GM23338 (cell line): ENCODE data around the gene CDKAL1. TPM values are rescaled to one million over a fixed set of nuclear protein-coding genes. Genes with fewer than 3 reads are reported as not detected.

Source experiments
- ATAC-seq: fragments of 200-7000 bp; cut with Tn5 transposase; 3 replicates; pipeline ENCODE4 v1.9.1; 2020
- DNase-seq: peaks from one replicate; pipeline ENCODE4 v3.0.0-alpha.2; 2015; ENCODE audit warnings: low spot score
- H2AFZ ChIP-seq: fragments of 200-600 bp; sonication (generic); 2 replicates; pipeline ENCODE4 v1.8.0; 2016; ENCODE audit warnings: antibody characterized with exemption, mild to moderate bottlenecking, moderate library complexity
- H3F3A ChIP-seq: fragments of 200-600 bp; sonication (generic); replicated peaks from 2 replicates; pipeline ENCODE4 v1.8.0; 2017; ENCODE audit warnings: antibody characterized with exemption, mixed run types, low read depth
- H3K27ac ChIP-seq: fragments of 200-600 bp; sonication (generic); 2 replicates; pipeline ENCODE4 v1.6.1; 2016; ENCODE audit warnings: low read depth
- H3K27me3 ChIP-seq: fragments of 200-600 bp; sonication (generic); 2 replicates; pipeline ENCODE4 v1.8.0; 2016; ENCODE audit warnings: mild to moderate bottlenecking, mixed run types, moderate library complexity; ENCODE audit not compliant: insufficient read depth
- H3K36me3 ChIP-seq: fragments of 200-600 bp; sonication (generic); 2 replicates; pipeline ENCODE4 v1.8.0; 2016; ENCODE audit warnings: mild to moderate bottlenecking; ENCODE audit not compliant: insufficient read depth
- H3K4me1 ChIP-seq: fragments of 200-600 bp; sonication (generic); 2 replicates; pipeline ENCODE4 v1.8.0; 2016; ENCODE audit warnings: mild to moderate bottlenecking, moderate library complexity; ENCODE audit not compliant: insufficient read depth
- H3K4me2 ChIP-seq: fragments of 200-600 bp; sonication (generic); 2 replicates; pipeline ENCODE4 v1.7.1; 2017; ENCODE audit warnings: mixed run types
- H3K4me3 ChIP-seq: fragments of 200-600 bp; sonication (generic); 2 replicates; pipeline ENCODE4 v1.6.1; 2016; ENCODE audit warnings: mixed run types
- H3K79me2 ChIP-seq: fragments of 200-600 bp; sonication (generic); replicated peaks from 2 replicates; pipeline ENCODE4 v1.8.0; 2017; ENCODE audit warnings: mild to moderate bottlenecking; ENCODE audit not compliant: insufficient read depth
- H3K9me2 ChIP-seq: fragments of 200-600 bp; sonication (generic); 2 replicates; pipeline ENCODE4 v1.8.0; 2017; ENCODE audit not compliant: insufficient read depth
- H4K20me1 ChIP-seq: fragments of 200-600 bp; sonication (generic); replicated peaks from 2 replicates; pipeline ENCODE4 v1.8.0; 2017; ENCODE audit warnings: mild to moderate bottlenecking; ENCODE audit not compliant: insufficient read depth
- H3K27ac Mint-ChIP-seq: 2 replicates; pipeline ENCODE4 v1.8.0; 2020; ENCODE audit warnings: inconsistent platforms, mild to moderate bottlenecking, moderate library complexity, mixed read lengths
- H3K27me3 Mint-ChIP-seq: 3 replicates; pipeline ENCODE4 v1.8.0; 2022; ENCODE audit warnings: low read depth, mild to moderate bottlenecking, moderate library complexity, mixed read lengths, inconsistent platforms; ENCODE audit not compliant: insufficient read depth, poor library complexity
- H3K36me3 Mint-ChIP-seq: 3 replicates; pipeline ENCODE4 v1.8.0; 2021; ENCODE audit warnings: low read depth, mild to moderate bottlenecking, inconsistent platforms, moderate library complexity, mixed read lengths
- H3K4me1 Mint-ChIP-seq: 3 replicates; pipeline ENCODE4 v1.8.0; 2020; ENCODE audit warnings: mild to moderate bottlenecking, inconsistent platforms, mixed read lengths
- H3K4me3 Mint-ChIP-seq: 3 replicates; pipeline ENCODE4 v1.8.0; 2021; ENCODE audit warnings: moderate library complexity, mild to moderate bottlenecking, inconsistent platforms, mixed read lengths
- H3K9me3 Mint-ChIP-seq: 3 replicates; pipeline ENCODE4 v1.8.0; 2020; ENCODE audit warnings: moderate library complexity, mild to moderate bottlenecking, inconsistent platforms, mixed read lengths
- CREB1 ChIP-seq: fragments of 250-450 bp; sonication (Bioruptor Pico); IDR thresholded peaks from 2 replicates; pipeline ENCODE4 v1.5.0; 2020; ENCODE audit warnings: low read depth, mild to moderate bottlenecking, moderate library complexity
- CTCF ChIP-seq, 2 experiments: fragments of 200-600 bp in 1 of 2; sonication (generic) in 1 of 2; conservative IDR thresholded peaks; 2 replicates each; pipeline versions ENCODE4 v1.5.1 to v1.6.1; 2016 to 2017; ENCODE audit warnings: antibody characterized with exemption in 2 of 2, low read depth in 2 of 2, mild to moderate bottlenecking in 2 of 2, moderate library complexity in 1 of 2
- ETS1 ChIP-seq: IDR thresholded peaks from 2 replicates; pipeline ENCODE4 v1.6.1; 2016; ENCODE audit warnings: antibody characterized with exemption
- EZH2 ChIP-seq: fragments of 200-600 bp; sonication (generic); IDR thresholded peaks from one replicate; pipeline ENCODE4 v1.8.0; 2017; ENCODE audit warnings: antibody characterized with exemption, mild to moderate bottlenecking, low read depth; ENCODE audit not compliant: unreplicated experiment
- EZH2phosphoT487 ChIP-seq: fragments of 200-600 bp; sonication (generic); IDR thresholded peaks from one replicate; pipeline ENCODE4 v1.8.1; 2018; ENCODE audit warnings: antibody characterized with exemption; ENCODE audit not compliant: unreplicated experiment
- JUNB ChIP-seq: IDR thresholded peaks from one replicate; pipeline ENCODE4 v1.6.1; 2016; ENCODE audit warnings: antibody characterized with exemption; ENCODE audit not compliant: unreplicated experiment
- NANOG ChIP-seq: IDR thresholded peaks from 2 replicates; pipeline ENCODE4 v1.6.1; 2016; ENCODE audit warnings: antibody characterized with exemption, borderline replicate concordance
- POLR2AphosphoS5 ChIP-seq: IDR thresholded peaks from 2 replicates; pipeline ENCODE4 v1.6.1; 2016; ENCODE audit warnings: antibody characterized with exemption, low read depth
- REST ChIP-seq: IDR thresholded peaks from one replicate; pipeline ENCODE4 v1.6.1; 2018; ENCODE audit warnings: antibody characterized with exemption; ENCODE audit not compliant: unreplicated experiment
- STAT1 ChIP-seq: IDR thresholded peaks from one replicate; pipeline ENCODE4 v1.6.1; 2016; ENCODE audit warnings: antibody characterized with exemption; ENCODE audit not compliant: unreplicated experiment
- ZNF114 ChIP-seq: fragments of 250-450 bp; sonication (Bioruptor Pico); IDR thresholded peaks from 2 replicates; pipeline ENCODE4 v1.5.0; 2020; ENCODE audit warnings: mild to moderate bottlenecking, moderate library complexity
- ZNF331 ChIP-seq: fragments of 250-450 bp; sonication (Bioruptor Pico); IDR thresholded peaks from 2 replicates; pipeline ENCODE4 v1.5.0; 2020; ENCODE audit warnings: low read depth, mild to moderate bottlenecking, moderate library complexity
- ZNF462 ChIP-seq: fragments of 250-450 bp; sonication (Bioruptor Pico); IDR thresholded peaks from 2 replicates; pipeline ENCODE4 v1.5.0; 2020; ENCODE audit warnings: mild to moderate bottlenecking, moderate library complexity
- polyA plus RNA-seq: library from polyadenylated mRNA; unstranded; fragments of >200 nt; fragmentation: Nextera tagmentation; extraction: Ambion mirVana; gene quantifications from 2 replicates; pipeline ENCODE4 v1.2.1, GENCODE V29; 2016
- total RNA-seq: library from RNA; depleted of rRNA; stranded (reverse); fragments of >200 nt; shearing (Covaris generic); gene quantifications from 2 replicates; pipeline ENCODE4 v1.2.3, GENCODE V29; 2014

CDKAL1 gene
- total and polyA plus RNA-seq, 2 experiments from 2014 or later: 17.8 to 35.0 TPM

- no peak overlapping the region for H2AFZ ChIP-seq
- H3K4me2 ChIP-seq: no peak overlapping the region
- Mint-ChIP-seq H3K27me3 (no peaks in the 10 kb centered on the region), H3K36me3 (no peaks in the 10 kb centered on the region), H3K4me3 (no peak overlapping the region), H3K27ac (no peak overlapping the region), H3K9me3 (no peaks in the 10 kb centered on the region), H3K4me1 (peaks cover 20% of the 10 kb centered on the region)
- H3K4me1 ChIP-seq: peaks cover 34% of the 10 kb centered on the region
- TF ChIP-seq CTCF (conservative IDR thresholded peaks at IDR 0.05; ENCODE audit: low read depth in 2 of 2): no peak
- no peak for TF ChIP-seq NANOG
- TF ChIP-seq REST: no peak
- no peak for TF ChIP-seq ZNF331 (CRISPR knock-in tag)
- no peak for TF ChIP-seq ZNF114 (CRISPR knock-in tag)
- no peak for TF ChIP-seq EZH2phosphoT487
- no peak for TF ChIP-seq STAT1
- no peak for TF ChIP-seq POLR2AphosphoS5
- no peak for TF ChIP-seq ETS1
- no peak for TF ChIP-seq CREB1 (CRISPR knock-in tag)
- no peak for TF ChIP-seq ZNF462 (CRISPR knock-in tag)
- no peak for TF ChIP-seq JUNB
- TF ChIP-seq EZH2: no peak
- no peaks in the 10 kb centered on the region for H3K27me3 ChIP-seq
- no peak overlapping the region for H3K27ac ChIP-seq
- H3K79me2 ChIP-seq: no peaks in the 10 kb centered on the region
- no peaks in the 10 kb centered on the region for H3K36me3 ChIP-seq
- ATAC-seq (no peak), DNase-seq (no peak)
- no peaks in the 10 kb centered on the region for H4K20me1 ChIP-seq
- H3F3A ChIP-seq: no peaks in the 10 kb centered on the region
- no peaks in the 10 kb centered on the region for H3K9me2 ChIP-seq
- no peak overlapping the region for H3K4me3 ChIP-seq
Measured at GRCh38 chr6:21001736-21002135, 467.5 kb downstream of the CDKAL1 start.
